AG08395 (cell line): ENCODE data around the gene REEP6.
A peak's percentile ranks its signal among the peaks of the same experiment; 100 is the strongest.
"Not testable (repeated sequence)": the region's sequence is repeated elsewhere in the genome, so short reads cannot be mapped to it uniquely, and the experiment has no call there.

Experiments
- DNase-seq: peaks from one replicate; pipeline ENCODE4 v3.0.0; 2012; ENCODE audit warnings: mixed read lengths, low spot score

Gene REEP6

GRCh38 chr19:1490311-1491113, 469 bp upstream of the REEP6 start, which contains the start of gene PCSK4:
Gene PCSK4, minus strand, starts transcription at chr19:1490350. Its CDS starts 4 bp downstream, at chr19:1490346.
- peak; percentile 99 for DNase-seq

- no peak for DNase-seq
Measured at GRCh38 chr19:1491849-1492170, 829 bp downstream of the REEP6 start.

- no peak for DNase-seq
Measured at GRCh38 chr19:1492474-1493006, 1.6 kb downstream of the REEP6 start.

- DNase-seq, result no peak
Measured at GRCh38 chr19:1494115-1494815, 3.3 kb downstream of the REEP6 start.

- no peak for DNase-seq
Measured at GRCh38 chr19:1495051-1495798, 4.2 kb downstream of the REEP6 start.

GRCh38 chr19:1495799-1496713, 5.1 kb downstream of the REEP6 start:
- no peak for DNase-seq

- no peak for DNase-seq
Measured at GRCh38 chr19:1496714-1497577, 6.0 kb downstream of the REEP6 start.

- DNase-seq, result no peak
Measured at GRCh38 chr19:1497578-1498235, 6.7 kb downstream of the REEP6 start.

GRCh38 chr19:1499231-1499630, 8.2 kb downstream of the REEP6 start:
- DNase-seq, result not testable (repeated sequence)

- DNase-seq, result no peak
Measured at GRCh38 chr19:1501200-1501595, 10.2 kb downstream of the REEP6 start.

GRCh38 chr19:1502433-1503088, 11.6 kb downstream of the REEP6 start:
- DNase-seq, result no peak

- peak; percentile 29 for DNase-seq
Measured at GRCh38 chr19:1503089-1503924, 12.3 kb downstream of the REEP6 start.

GRCh38 chr19:1503925-1504773, 13.2 kb downstream of the REEP6 start:
- DNase-seq, result no peak

GRCh38 chr19:1505012-1505411, 14.0 kb downstream of the REEP6 start:
- DNase-seq, result no peak

- no peak for DNase-seq
Measured at GRCh38 chr19:1505991-1506881, 15.3 kb downstream of the REEP6 start.

- DNase-seq, result no peak
Measured at GRCh38 chr19:1507192-1507660, 16.2 kb downstream of the REEP6 start.
